Activated CD8-positive, alpha-beta T cell treated with anti-CD3 and anti-CD28 coated beads for 36 hours (primary cell): ENCODE measurements around the gene PTPRB. TPM values are rescaled to one million over a fixed set of nuclear protein-coding genes. Genes with fewer than 3 reads are reported as not detected.

Experiments
- ATAC-seq: fragments of 200-7000 bp; cut with Tn5 transposase; one replicate; pipeline ENCODE4 v1.10.0; 2021; ENCODE audit warnings: mild to moderate bottlenecking, moderate library complexity
- CTCF ChIA-PET: fragments of 350-600 bp; sonication (Branson Sonifier 250); formaldehyde crosslinking; loops from one replicate; lab custom pipeline; 2021; ENCODE audit warnings: antibody characterized with exemption; lab: Charles Lee
- POLR2A ChIA-PET: fragments of 350-600 bp; sonication (Branson Sonifier 250); formaldehyde crosslinking; loops from one replicate; lab custom pipeline; 2021; ENCODE audit warnings: antibody characterized with exemption; lab: Charles Lee
- DNase-seq: peaks from one replicate; pipeline ENCODE4 v3.0.0-alpha.2; 2020
- H3K27ac Mint-ChIP-seq: one replicate; pipeline ENCODE4 v1.8.0; 2021; ENCODE audit warnings: mild to moderate bottlenecking, mixed read lengths
- H3K27me3 Mint-ChIP-seq: one replicate; pipeline ENCODE4 v1.8.0; 2021; ENCODE audit warnings: mixed read lengths
- H3K36me3 Mint-ChIP-seq: one replicate; pipeline ENCODE4 v1.8.0; 2021; ENCODE audit warnings: low read depth, mixed read lengths
- H3K4me1 Mint-ChIP-seq: one replicate; pipeline ENCODE4 v1.8.0; 2021; ENCODE audit warnings: low read depth, mixed read lengths
- H3K4me3 Mint-ChIP-seq: one replicate; pipeline ENCODE4 v1.8.0; 2021; ENCODE audit warnings: mild to moderate bottlenecking, moderate library complexity, mixed read lengths
- H3K9me3 Mint-ChIP-seq: one replicate; pipeline ENCODE4 v1.8.0; 2021; ENCODE audit warnings: mixed read lengths
- CTCF ChIP-seq: fragments of 200-600 bp; IDR thresholded peaks from one replicate; pipeline ENCODE4 v1.8.0; 2022; ENCODE audit warnings: antibody characterized with exemption, mild to moderate bottlenecking
- intact Hi-C: fragments of 100-400 bp; cut with micrococcal nuclease; formaldehyde crosslinking; loops from one replicate; pipeline ENCODE4 v1.10.0; 2022
- total RNA-seq, 2 experiments: library from RNA; stranded (reverse); gene quantifications; one replicate each; pipeline ENCODE4 v1.2.3, GENCODE V29; 2021

PTPRB gene
- total RNA-seq, 2 experiments from 2014 or later, result not detected

- peaks cover 8% of the 10 kb centered on the region for H3K27me3 Mint-ChIP-seq
- TF ChIP-seq CTCF, result peak; percentile 32
- ATAC-seq, result no peak
Observed at GRCh38 chr12:70577283-70577634, 60.0 kb downstream of the PTPRB start.

GRCh38 chr12:70576341-70577282, 60.6 kb downstream of the PTPRB start:
- Mint-ChIP-seq H3K4me1 (no peaks in the 10 kb centered on the region), H3K9me3 (no peaks in the 10 kb centered on the region), H3K27me3 (peaks cover 9% of the 10 kb centered on the region), H3K36me3 (no peaks in the 10 kb centered on the region), H3K27ac (no peak overlapping the region), H3K4me3 (no peak overlapping the region)
- CTCF ChIA-PET, result interaction anchor here (0.7 to 3.7 kb wide), 23 partner anchors 8 to 709 kb away, joined by 3 to 45 read pairs (median 4); no protein-coding TSS in a partner anchor
- ATAC-seq (no peak), DNase-seq (no peak)
- TF ChIP-seq CTCF, result peak; percentile 69
- POLR2A ChIA-PET, result no interaction called here
- intact Hi-C loops, result loop anchor here (2.0 kb wide), 2 partner anchors 676 to 698 kb away; no protein-coding TSS in a partner anchor

More at GRCh38 chr12:70577283-70577634, 60.0 kb downstream of the PTPRB start:
- Mint-ChIP-seq H3K4me1 (no peaks in the 10 kb centered on the region), H3K4me3 (no peak overlapping the region), H3K36me3 (no peaks in the 10 kb centered on the region), H3K27ac (no peak overlapping the region), H3K9me3 (no peaks in the 10 kb centered on the region)
- no peak for DNase-seq
- ChIA-PET POLR2A (no interaction called here), CTCF (interaction anchor here (0.7 to 3.7 kb wide), 19 partner anchors 9 to 710 kb away, joined by 3 to 45 read pairs (median 4); no protein-coding TSS in a partner anchor)
- intact Hi-C loops, result loop anchor here (2.0 kb wide), 2 partner anchors 676 to 698 kb away; no protein-coding TSS in a partner anchor

GRCh38 chr12:70571705-70572268, 65.4 kb downstream of the PTPRB start:
- no peak for DNase-seq
- TF ChIP-seq CTCF, result no peak
- Mint-ChIP-seq H3K27ac (no peak overlapping the region), H3K4me3 (no peak overlapping the region), H3K9me3 (no peaks in the 10 kb centered on the region), H3K36me3 (no peaks in the 10 kb centered on the region), H3K27me3 (peaks cover 10% of the 10 kb centered on the region), H3K4me1 (no peaks in the 10 kb centered on the region)
- POLR2A ChIA-PET, result no interaction called here
- no peak for ATAC-seq
- CTCF ChIA-PET, result no interaction called here
- intact Hi-C loops, result no loop called here

- CTCF ChIA-PET, result no interaction called here
- intact Hi-C loops, result no loop called here
- POLR2A ChIA-PET, result no interaction called here
- ATAC-seq (no peak), DNase-seq (no peak)
- Mint-ChIP-seq H3K4me1 (no peaks in the 10 kb centered on the region), H3K9me3 (no peaks in the 10 kb centered on the region), H3K4me3 (no peak overlapping the region), H3K27me3 (peaks cover 6% of the 10 kb centered on the region), H3K36me3 (no peaks in the 10 kb centered on the region), H3K27ac (no peak overlapping the region)
- no peak for TF ChIP-seq CTCF
Observed at GRCh38 chr12:70571029-70571428, 66.2 kb downstream of the PTPRB start.
